ENCODE measurements around the gene SCYGR2.

The SCYGR2 gene

DNA sequence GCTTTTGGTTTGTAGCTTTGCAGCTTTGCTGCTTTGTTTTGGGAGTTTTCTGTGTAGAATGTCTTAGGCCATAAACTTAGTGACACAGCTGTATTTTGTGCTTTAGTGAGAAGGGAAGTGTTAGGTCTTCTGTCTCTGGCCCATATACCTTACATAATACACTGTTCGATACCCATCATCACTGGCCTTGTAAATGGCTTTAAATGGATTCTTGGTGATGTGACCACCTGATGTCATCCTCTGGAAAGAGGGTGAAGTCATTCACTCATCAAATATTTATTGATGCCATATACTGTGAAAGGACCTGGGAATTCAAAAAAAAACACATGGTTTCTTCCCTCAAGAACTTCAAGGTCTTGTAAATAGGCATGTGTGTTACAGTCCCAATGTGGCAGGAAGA lies 18.9 kb upstream of the SCYGR2 start:
- Histone ChIP-seq H3K4me1 (no peaks in the 10 kb centered on the region), H3K27me3 (no peaks in the 10 kb centered on the region), H4K20me1 (no peaks in the 10 kb centered on the region), H3K27ac (no peak overlapping the region), H3K9ac (no peak overlapping the region), H3K4me2 (no peak overlapping the region), H3K9me3 (peaks cover 16% of the 10 kb centered on the region), H3K4me3 (no peak overlapping the region), H3K36me3 (no peaks in the 10 kb centered on the region)
- TF ChIP-seq Cebpa-rat (IDR thresholded peaks at IDR 0.05): no peak

DNA sequence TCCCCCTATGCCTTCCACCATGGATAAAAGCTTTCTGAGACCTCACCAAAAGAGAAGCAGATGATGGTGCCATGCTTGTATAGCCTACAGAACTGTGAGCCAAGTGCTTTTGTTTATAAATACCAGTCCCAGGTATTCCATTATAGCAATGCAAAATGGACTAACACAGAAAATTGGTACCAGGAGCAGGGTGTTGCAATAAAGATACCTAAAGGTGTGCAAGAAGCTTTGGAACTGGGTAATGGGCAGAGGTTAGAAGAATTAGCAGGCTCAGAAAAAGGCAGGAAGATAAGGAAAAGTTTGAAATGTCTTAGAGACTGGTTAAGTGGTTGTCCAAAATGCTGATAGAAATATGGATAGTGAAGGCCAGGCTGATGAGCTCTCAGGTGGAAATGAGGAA lies 16.3 kb upstream of the SCYGR2 start:
- Histone ChIP-seq H3K9ac (no peak overlapping the region), H4K20me1 (no peaks in the 10 kb centered on the region), H3K9me3 (peaks cover 16% of the 10 kb centered on the region), H3K4me3 (no peak overlapping the region), H3K4me2 (no peak overlapping the region), H3K27ac (no peak overlapping the region), H3K36me3 (no peaks in the 10 kb centered on the region), H3K27me3 (no peaks in the 10 kb centered on the region), H3K4me1 (no peaks in the 10 kb centered on the region)
- no peak for TF ChIP-seq Cebpa-rat (IDR thresholded peaks at IDR 0.05)

DNA sequence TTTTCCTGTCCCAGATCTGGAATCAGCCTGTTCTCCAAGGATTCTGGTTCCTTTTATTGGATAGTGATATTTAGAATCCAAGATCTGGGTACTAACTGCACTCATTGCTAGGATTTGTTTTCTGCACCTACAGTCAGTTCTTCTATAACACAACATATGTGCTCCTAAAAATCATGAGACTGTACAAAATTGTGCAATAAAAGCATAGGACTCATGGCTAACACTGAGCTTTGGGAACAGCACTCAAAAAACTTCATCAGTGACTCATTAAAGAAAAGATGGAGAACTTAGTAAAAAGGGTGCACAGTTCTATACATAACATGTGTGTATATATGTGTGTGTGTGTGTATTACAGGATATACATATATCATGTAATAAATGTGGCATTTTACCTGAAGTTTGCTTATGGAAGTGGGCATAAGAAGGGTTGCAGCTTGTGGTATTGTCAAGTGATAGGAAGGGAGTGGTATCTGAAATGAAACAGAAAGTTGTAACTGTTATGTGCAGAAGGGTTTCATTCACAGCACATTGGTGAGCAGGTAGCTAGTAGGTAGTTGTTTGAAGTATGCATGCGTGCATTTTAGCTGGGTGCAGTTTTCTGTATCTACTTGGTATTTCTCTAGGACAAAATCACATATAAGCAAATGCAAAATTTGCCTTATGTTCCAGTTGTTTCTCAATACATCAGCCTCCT lies 5.9 kb upstream of the SCYGR2 start:
- Histone ChIP-seq H3K27ac (no peak overlapping the region), H3K9ac (no peak overlapping the region), H3K36me3 (no peaks in the 10 kb centered on the region), H3K4me1 (no peaks in the 10 kb centered on the region), H3K27me3 (no peaks in the 10 kb centered on the region), H4K20me1 (no peaks in the 10 kb centered on the region), H3K9me3 (0 out of 2 replicates have a peak, but pooled peaks cover 10% of the 10 kb centered on the region), H3K4me3 (no peak overlapping the region), H3K4me2 (no peak overlapping the region)
- no peak for TF ChIP-seq Cebpa-rat (IDR thresholded peaks at IDR 0.05)

DNA sequence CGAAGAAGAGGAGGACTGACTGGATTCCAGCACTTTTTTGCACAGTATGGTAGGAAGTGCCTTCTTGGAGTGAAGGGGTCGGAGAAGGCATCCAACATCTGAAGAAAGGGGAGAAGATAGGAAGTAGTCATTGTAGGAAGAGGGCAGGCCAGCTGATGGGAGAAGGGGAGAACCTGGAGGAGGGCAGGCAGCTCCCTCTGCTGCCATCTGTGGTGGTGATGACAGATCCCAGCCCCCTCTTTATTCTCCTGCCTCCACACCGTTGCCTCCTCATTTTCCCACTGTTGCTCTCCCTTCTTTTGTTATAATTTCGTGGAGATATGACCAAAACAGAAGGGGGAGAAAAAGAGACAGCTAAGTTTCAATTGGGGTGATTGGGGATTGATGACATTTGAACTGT lies 2.9 kb upstream of the SCYGR2 start:
- Histone ChIP-seq H3K4me2 (no peak overlapping the region), H3K27me3 (no peaks in the 10 kb centered on the region), H4K20me1 (no peaks in the 10 kb centered on the region), H3K4me1 (no peaks in the 10 kb centered on the region), H3K27ac (no peak overlapping the region), H3K9me3 (no peaks in the 10 kb centered on the region), H3K4me3 (no peak overlapping the region), H3K36me3 (no peaks in the 10 kb centered on the region), H3K9ac (no peak overlapping the region)
- no peak for TF ChIP-seq Cebpa-rat (IDR thresholded peaks at IDR 0.05)

DNA sequence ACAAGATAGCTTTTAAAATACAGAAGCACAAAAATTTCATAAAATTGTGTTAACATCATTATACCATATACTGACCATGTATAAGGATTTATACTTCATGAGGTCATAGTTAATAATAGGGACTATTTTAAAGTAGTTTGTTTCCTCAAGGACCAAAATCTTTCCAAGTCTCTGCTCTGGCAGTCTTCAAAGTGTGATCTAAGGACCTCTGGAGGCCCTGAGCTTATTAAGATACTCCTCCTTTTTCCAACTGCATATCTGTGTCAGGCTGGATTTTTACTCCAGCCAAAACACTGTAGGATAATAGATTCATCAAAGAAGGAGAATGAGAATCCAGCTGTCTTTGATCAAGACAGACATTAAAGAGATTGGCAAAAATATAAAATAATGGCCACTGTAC lies 1.7 kb upstream of the SCYGR2 start:
- TF ChIP-seq Cebpa-rat (IDR thresholded peaks at IDR 0.05): no peak
- H3K4me3 ChIP-seq: no peak overlapping the region
- H3K9ac ChIP-seq: no peak overlapping the region
- no peaks in the 10 kb centered on the region for H3K36me3 ChIP-seq
- no peaks in the 10 kb centered on the region for H3K9me3 ChIP-seq
- no peaks in the 10 kb centered on the region for H3K4me1 ChIP-seq
- no peaks in the 10 kb centered on the region for H3K27me3 ChIP-seq
- H3K4me2 ChIP-seq: no peak overlapping the region
- H4K20me1 ChIP-seq: no peaks in the 10 kb centered on the region
- H3K27ac ChIP-seq: no peak overlapping the region

DNA sequence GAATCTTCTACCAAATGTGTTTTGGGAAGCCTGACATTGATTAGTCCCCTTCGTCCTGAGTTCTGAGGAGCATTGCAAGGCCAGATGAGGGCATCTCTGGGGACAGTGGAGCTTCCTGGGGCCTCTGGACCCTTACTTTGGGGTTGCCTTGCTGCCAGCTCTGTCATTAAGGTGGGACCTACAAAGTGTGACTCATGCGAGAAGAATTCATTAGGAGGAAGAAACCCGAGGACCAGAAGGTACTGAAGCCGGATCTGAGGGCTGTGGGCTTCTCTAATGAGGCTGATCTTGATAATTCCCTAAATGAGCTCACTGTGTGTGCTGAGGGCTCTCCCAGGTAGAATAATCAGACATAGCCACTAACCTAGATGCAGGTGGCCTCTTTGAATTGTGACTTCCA lies 695 bp upstream of the SCYGR2 start:
- no peak for TF ChIP-seq Cebpa-rat (IDR thresholded peaks at IDR 0.05)
- Histone ChIP-seq H3K4me1 (no peaks in the 10 kb centered on the region), H3K27me3 (no peaks in the 10 kb centered on the region), H3K4me2 (no peak overlapping the region), H4K20me1 (no peaks in the 10 kb centered on the region), H3K36me3 (no peaks in the 10 kb centered on the region), H3K9ac (no peak overlapping the region), H3K27ac (no peak overlapping the region), H3K9me3 (no peaks in the 10 kb centered on the region), H3K4me3 (no peak overlapping the region)

DNA sequence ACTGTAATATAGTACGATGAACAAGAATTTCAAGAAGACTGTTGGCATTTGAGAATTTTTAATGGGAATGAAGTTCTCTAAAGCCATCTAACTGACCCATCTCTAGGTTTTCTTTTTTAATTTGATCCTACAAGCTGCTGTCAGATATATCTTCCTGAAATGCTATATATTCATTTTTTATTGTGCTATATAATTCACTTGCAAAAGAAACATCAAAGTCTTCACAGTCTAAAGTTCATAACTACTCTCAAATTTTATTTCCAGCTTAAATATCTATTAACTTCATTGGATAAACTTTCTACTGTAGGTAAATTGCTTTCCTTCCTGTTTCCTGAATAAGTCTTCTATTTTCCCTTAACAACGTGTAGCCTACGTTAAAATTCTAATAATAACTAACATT lies 3.7 kb downstream of the SCYGR2 start:
- no peak overlapping the region for H3K4me3 ChIP-seq
- no peak overlapping the region for H3K4me2 ChIP-seq
- TF ChIP-seq Cebpa-rat (IDR thresholded peaks at IDR 0.05): no peak
- H3K27me3 ChIP-seq: no peaks in the 10 kb centered on the region
- no peaks in the 10 kb centered on the region for H3K36me3 ChIP-seq
- H3K9me3 ChIP-seq: no peaks in the 10 kb centered on the region
- H3K4me1 ChIP-seq: no peaks in the 10 kb centered on the region
- no peaks in the 10 kb centered on the region for H4K20me1 ChIP-seq
- no peak overlapping the region for H3K27ac ChIP-seq
- H3K9ac ChIP-seq: no peak overlapping the region

DNA sequence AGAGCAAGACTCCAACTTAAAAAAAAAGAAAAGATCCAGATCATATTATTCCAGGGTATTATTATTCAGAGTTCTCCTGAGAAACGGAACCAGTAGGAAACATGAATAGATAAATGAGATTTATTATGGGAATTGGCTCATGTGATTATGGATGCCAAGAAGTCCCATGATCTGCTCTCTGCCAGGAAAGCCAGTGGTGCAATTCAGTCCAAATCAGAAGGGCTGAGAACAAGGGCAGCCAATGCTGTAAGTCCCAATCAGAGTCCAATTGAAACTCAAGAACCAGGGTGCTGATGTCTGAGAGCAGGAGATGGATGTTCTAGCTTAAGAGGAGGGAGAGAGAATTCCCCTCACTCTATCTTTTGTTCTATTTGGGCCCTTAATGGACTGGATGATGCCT lies 7.8 kb downstream of the SCYGR2 start:
- H3K4me2 ChIP-seq: no peak overlapping the region
- H3K9ac ChIP-seq: no peak overlapping the region
- peaks cover 14% of the 10 kb centered on the region for H3K4me1 ChIP-seq
- no peaks in the 10 kb centered on the region for H3K9me3 ChIP-seq
- no peaks in the 10 kb centered on the region for H4K20me1 ChIP-seq
- no peak overlapping the region for H3K4me3 ChIP-seq
- no peak for TF ChIP-seq Cebpa-rat (IDR thresholded peaks at IDR 0.05)
- H3K27ac ChIP-seq: no peak overlapping the region
- no peaks in the 10 kb centered on the region for H3K36me3 ChIP-seq
- no peaks in the 10 kb centered on the region for H3K27me3 ChIP-seq

DNA sequence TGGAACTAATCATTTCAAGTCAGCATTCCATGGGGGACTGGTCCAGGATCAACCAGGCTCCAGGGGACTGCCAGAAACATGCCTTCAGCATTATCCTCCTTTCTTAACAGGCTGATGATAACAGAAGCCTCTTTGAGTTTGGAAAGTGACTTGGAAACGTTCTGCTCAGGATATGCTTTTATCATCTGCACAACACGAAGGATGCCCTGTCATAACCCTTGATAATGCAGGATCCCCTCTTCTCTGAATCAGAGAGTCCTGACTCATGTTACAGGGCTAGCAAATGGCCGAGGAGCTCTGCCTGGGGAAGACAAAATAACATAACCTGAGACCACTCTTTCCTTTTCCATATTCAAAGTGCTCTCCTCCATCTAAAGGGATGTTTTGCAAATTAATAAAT lies 9.2 kb downstream of the SCYGR2 start:
- H3K4me1 ChIP-seq: peaks cover 14% of the 10 kb centered on the region

DNA sequence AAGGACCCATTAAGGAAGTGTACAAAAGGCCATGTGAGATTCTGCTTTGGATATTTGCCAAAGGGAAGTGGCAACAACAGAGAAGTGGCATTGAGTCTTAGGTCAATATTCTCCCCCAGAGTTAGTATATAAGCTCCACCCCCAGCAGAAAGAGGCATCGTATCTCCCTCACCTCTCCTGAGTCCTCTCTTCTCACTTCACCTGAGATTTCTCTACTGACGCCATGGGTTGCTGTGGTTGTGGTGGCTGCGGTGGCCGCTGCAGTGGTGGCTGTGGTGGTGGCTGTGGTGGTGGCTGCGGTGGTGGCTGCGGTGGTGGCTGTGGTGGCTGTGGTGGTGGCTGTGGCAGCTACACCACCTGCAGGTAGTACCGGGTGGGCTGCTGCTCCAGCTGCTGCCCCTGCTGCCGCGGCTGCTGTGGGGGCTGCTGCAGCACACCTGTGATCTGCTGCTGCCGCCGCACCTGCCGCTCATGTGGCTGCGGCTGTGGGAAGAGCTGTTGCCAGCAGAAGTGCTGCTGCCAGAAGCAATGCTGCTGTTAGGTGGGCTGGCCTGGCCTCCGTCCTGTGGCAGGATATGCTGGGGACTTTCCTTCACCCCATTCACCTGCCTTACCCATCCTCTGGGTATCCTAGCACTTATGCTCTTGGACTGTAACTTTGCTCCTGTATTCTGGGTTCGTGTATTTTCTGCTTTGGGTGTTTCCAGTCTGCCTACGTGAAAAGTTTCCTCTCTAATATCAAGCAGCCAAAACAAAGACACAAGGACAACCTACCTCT lies 10.1 kb downstream of the SCYGR2 start:
- peaks cover 14% of the 10 kb centered on the region for H3K4me1 ChIP-seq
- no peaks in the 10 kb centered on the region for H3K27me3 ChIP-seq
- H4K20me1 ChIP-seq: no peaks in the 10 kb centered on the region
- H3K4me2 ChIP-seq: peak overlapping the region; percentile 17; the same call in 1 of the 2 replicates
- H3K9me3 ChIP-seq: no peaks in the 10 kb centered on the region
- TF ChIP-seq Cebpa-rat (IDR thresholded peaks at IDR 0.05): no peak
- no peak overlapping the region for H3K27ac ChIP-seq
- no peaks in the 10 kb centered on the region for H3K36me3 ChIP-seq
- no peak overlapping the region for H3K4me3 ChIP-seq
- H3K9ac ChIP-seq: no peak overlapping the region

More for the DNA sequence above, 9.2 kb downstream of the SCYGR2 start:
- H4K20me1 ChIP-seq: no peaks in the 10 kb centered on the region
- no peak overlapping the region for H3K27ac ChIP-seq
- no peaks in the 10 kb centered on the region for H3K27me3 ChIP-seq
- no peaks in the 10 kb centered on the region for H3K36me3 ChIP-seq
- H3K4me3 ChIP-seq: no peak overlapping the region
- TF ChIP-seq Cebpa-rat (IDR thresholded peaks at IDR 0.05): no peak
- peak overlapping the region; percentile 17; the same call in 1 of the 2 replicates for H3K4me2 ChIP-seq
- no peaks in the 10 kb centered on the region for H3K9me3 ChIP-seq
- H3K9ac ChIP-seq: no peak overlapping the region
